Measurements from ENCODE around the gene SAMD13. TPM values are rescaled to one million over a fixed set of nuclear protein-coding genes. Genes with fewer than 3 reads are reported as not detected.

The SAMD13 gene
- 2.6 TPM for polyA plus RNA-seq (2013, experiment 1 of 2)
- polyA plus RNA-seq (2013, experiment 2 of 2) = 2.7 TPM

DNA sequence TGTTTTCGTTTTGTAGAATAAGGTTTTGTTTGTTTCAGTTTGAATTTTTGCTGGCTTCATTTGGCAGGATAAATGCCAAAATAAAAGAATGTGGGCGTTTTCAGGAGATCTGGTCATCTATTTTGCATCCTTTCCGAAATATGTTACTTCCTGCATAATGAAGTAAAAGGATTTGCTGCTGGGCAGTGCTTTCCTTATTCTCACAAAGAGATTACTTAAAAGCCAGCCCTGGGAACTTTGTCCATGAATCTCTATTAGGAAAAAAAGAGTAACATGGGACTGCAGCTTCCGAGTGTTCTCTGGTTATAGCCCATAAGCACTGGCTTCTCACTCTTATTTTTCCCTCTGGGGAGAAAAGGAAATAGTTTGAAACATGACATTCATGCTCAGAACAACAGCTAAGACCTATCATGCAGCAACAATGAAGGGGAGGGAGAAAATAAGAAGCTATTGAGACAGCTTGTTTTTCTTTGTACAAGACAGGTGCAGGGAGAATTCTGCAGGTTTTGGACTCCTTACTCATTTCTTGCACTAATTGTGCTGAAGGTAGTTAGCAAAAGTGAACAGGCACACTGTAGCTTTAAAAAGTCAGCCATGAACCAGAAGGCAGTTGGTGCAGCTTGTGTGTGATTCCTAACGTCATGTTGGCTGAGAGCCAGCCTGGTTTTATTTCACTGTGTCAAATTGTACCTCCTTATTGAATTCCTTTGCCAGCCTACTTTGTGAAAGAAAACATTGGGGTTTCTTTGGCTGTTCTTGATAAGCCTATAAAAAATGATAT, at the start of gene SAMD13:
SAMD13 (plus strand) TSS at position 705 of the 781 bp plus-strand sequence. CDS start 1,527 bp downstream, outside the sequence.
- Histone ChIP-seq H2AK5ac (ENCODE audit: low read depth, low read length) (no peak within 1 kb of the TSS), H3K14ac (ENCODE audit: low read length) (no peak within 1 kb of the TSS), H3K18ac (ENCODE audit: low read length) (no peak within 1 kb of the TSS), H3K4me2 (ENCODE audit: insufficient read depth, low read length, poor library complexity, severe bottlenecking) (no peak within 1 kb of the TSS), H3K9me3 (replicated peaks in 1 of 2; ENCODE audit: control insufficient read depth in 2 of 2, insufficient read depth in 1 of 2, low read depth in 1 of 2, low read length in 2 of 2) (no peaks in the 10 kb centered on the region), H3K27me3 (ENCODE audit: control insufficient read depth in 3 of 3, insufficient read depth in 3 of 3, low read depth in 1 of 3, low read length in 3 of 3) (no peaks in the 10 kb centered on the region), H2BK5ac (ENCODE audit: low read length) (no peak within 1 kb of the TSS), H2BK12ac (ENCODE audit: low read length) (no peak within 1 kb of the TSS), H2BK15ac (ENCODE audit: low read length) (no peak within 1 kb of the TSS), H3K4ac (ENCODE audit: low read length) (no peak within 1 kb of the TSS), H2BK120ac (ENCODE audit: low read depth, low read length) (no peak within 1 kb of the TSS), H3K79me1 (ENCODE audit: low read depth, low read length) (no peaks in the 10 kb centered on the region), H4K8ac (ENCODE audit: low read depth, low read length) (no peak within 1 kb of the TSS), H3K9ac (ENCODE audit: low read depth, low read length, poor library complexity) (no peak within 1 kb of the TSS), H3K4me3 (ENCODE audit: low read length in 2 of 2) (no peak within 1 kb of the TSS), H4K91ac (ENCODE audit: low read depth, low read length, poor library complexity) (no peak within 1 kb of the TSS), H2AFZ (ENCODE audit: low read length) (peak within 1 kb of the TSS; percentile 89), H3K27ac (replicated peaks; ENCODE audit: low read length) (peak within 1 kb of the TSS; percentile 38), H3K36me3 (replicated peaks in 1 of 2; ENCODE audit: control insufficient read depth in 2 of 2, insufficient read depth in 2 of 2, low read length in 2 of 2) (no peaks in the 10 kb centered on the region), H3K23ac (ENCODE audit: low read depth, low read length, poor library complexity) (no peak within 1 kb of the TSS), H3K4me1 (ENCODE audit: control insufficient read depth in 2 of 2, insufficient read depth in 1 of 2, low read depth in 1 of 2, low read length in 2 of 2) (peaks cover 12 to 26% of the 10 kb centered on the region in 2 donors)
- DNase-seq (ENCODE audit: low spot score) = no peak
- WGBS, 2 donors (ENCODE audit: extremely low coverage in 2 of 2, insufficient read length in 2 of 2, insufficient replicate concordance in 1 of 2) = no CpG with 5 or more reads among the region's 5 CpGs

GRCh38 chr1:84253036-84253435, 48.5 kb upstream of the SAMD13 start:
- Histone ChIP-seq H2AFZ (ENCODE audit: low read length) (no peak overlapping the region), H3K4ac (ENCODE audit: low read length) (no peak overlapping the region), H3K4me2 (ENCODE audit: insufficient read depth, low read length, poor library complexity, severe bottlenecking) (no peak overlapping the region), H3K79me1 (ENCODE audit: low read depth, low read length) (no peaks in the 10 kb centered on the region), H3K27me3 (ENCODE audit: control insufficient read depth in 3 of 3, insufficient read depth in 3 of 3, low read depth in 1 of 3, low read length in 3 of 3) (no peaks in the 10 kb centered on the region), H3K4me1 (ENCODE audit: control insufficient read depth in 2 of 2, insufficient read depth in 1 of 2, low read depth in 1 of 2, low read length in 2 of 2) (no peaks in the 10 kb centered on the region), H4K91ac (ENCODE audit: low read depth, low read length, poor library complexity) (no peak overlapping the region), H3K9me3 (replicated peaks in 1 of 2; ENCODE audit: control insufficient read depth in 2 of 2, insufficient read depth in 1 of 2, low read depth in 1 of 2, low read length in 2 of 2) (no peaks in the 10 kb centered on the region), H2BK120ac (ENCODE audit: low read depth, low read length) (no peak overlapping the region), H2BK5ac (ENCODE audit: low read length) (no peak overlapping the region), H2BK15ac (ENCODE audit: low read length) (no peak overlapping the region), H3K4me3 (ENCODE audit: low read length in 2 of 2) (no peak overlapping the region), H3K18ac (ENCODE audit: low read length) (no peak overlapping the region), H3K23ac (ENCODE audit: low read depth, low read length, poor library complexity) (no peak overlapping the region), H2AK5ac (ENCODE audit: low read depth, low read length) (no peak overlapping the region), H4K8ac (ENCODE audit: low read depth, low read length) (no peak overlapping the region), H3K9ac (ENCODE audit: low read depth, low read length, poor library complexity) (no peak overlapping the region), H3K27ac (replicated peaks; ENCODE audit: low read length) (no peak overlapping the region), H3K36me3 (replicated peaks in 1 of 2; ENCODE audit: control insufficient read depth in 2 of 2, insufficient read depth in 2 of 2, low read length in 2 of 2) (no peaks in the 10 kb centered on the region), H3K14ac (ENCODE audit: low read length) (no peak overlapping the region), H2BK12ac (ENCODE audit: low read length) (no peak overlapping the region)
- no CpG with 5 or more reads among the region's 2 CpGs for WGBS, 2 donors (ENCODE audit: extremely low coverage in 2 of 2, insufficient read length in 2 of 2, insufficient replicate concordance in 1 of 2)
- no peak for DNase-seq (ENCODE audit: low spot score)

GRCh38 chr1:84253891-84254290, 47.6 kb upstream of the SAMD13 start:
- Histone ChIP-seq H2BK120ac (ENCODE audit: low read depth, low read length) (no peak overlapping the region), H3K4me2 (ENCODE audit: insufficient read depth, low read length, poor library complexity, severe bottlenecking) (no peak overlapping the region), H4K91ac (ENCODE audit: low read depth, low read length, poor library complexity) (no peak overlapping the region), H3K18ac (ENCODE audit: low read length) (no peak overlapping the region), H3K4me3 (ENCODE audit: low read length in 2 of 2) (no peak overlapping the region), H3K9me3 (replicated peaks in 1 of 2; ENCODE audit: control insufficient read depth in 2 of 2, insufficient read depth in 1 of 2, low read depth in 1 of 2, low read length in 2 of 2) (no peaks in the 10 kb centered on the region), H2AFZ (ENCODE audit: low read length) (no peak overlapping the region), H2BK15ac (ENCODE audit: low read length) (no peak overlapping the region), H2AK5ac (ENCODE audit: low read depth, low read length) (no peak overlapping the region), H2BK12ac (ENCODE audit: low read length) (no peak overlapping the region), H3K4ac (ENCODE audit: low read length) (no peak overlapping the region), H3K27ac (replicated peaks; ENCODE audit: low read length) (no peak overlapping the region), H3K4me1 (ENCODE audit: control insufficient read depth in 2 of 2, insufficient read depth in 1 of 2, low read depth in 1 of 2, low read length in 2 of 2) (no peaks in the 10 kb centered on the region), H3K79me1 (ENCODE audit: low read depth, low read length) (no peaks in the 10 kb centered on the region), H2BK5ac (ENCODE audit: low read length) (no peak overlapping the region), H4K8ac (ENCODE audit: low read depth, low read length) (no peak overlapping the region), H3K27me3 (ENCODE audit: control insufficient read depth in 3 of 3, insufficient read depth in 3 of 3, low read depth in 1 of 3, low read length in 3 of 3) (peaks cover 0 to 5% (median 0%) of the 10 kb centered on the region in 3 experiments), H3K14ac (ENCODE audit: low read length) (no peak overlapping the region), H3K23ac (ENCODE audit: low read depth, low read length, poor library complexity) (no peak overlapping the region), H3K36me3 (replicated peaks in 1 of 2; ENCODE audit: control insufficient read depth in 2 of 2, insufficient read depth in 2 of 2, low read length in 2 of 2) (no peaks in the 10 kb centered on the region), H3K9ac (ENCODE audit: low read depth, low read length, poor library complexity) (no peak overlapping the region)
- no CpG with 5 or more reads among the region's 4 CpGs for WGBS, 2 donors (ENCODE audit: extremely low coverage in 2 of 2, insufficient read length in 2 of 2, insufficient replicate concordance in 1 of 2)
- no peak for DNase-seq (ENCODE audit: low spot score)

DNA sequence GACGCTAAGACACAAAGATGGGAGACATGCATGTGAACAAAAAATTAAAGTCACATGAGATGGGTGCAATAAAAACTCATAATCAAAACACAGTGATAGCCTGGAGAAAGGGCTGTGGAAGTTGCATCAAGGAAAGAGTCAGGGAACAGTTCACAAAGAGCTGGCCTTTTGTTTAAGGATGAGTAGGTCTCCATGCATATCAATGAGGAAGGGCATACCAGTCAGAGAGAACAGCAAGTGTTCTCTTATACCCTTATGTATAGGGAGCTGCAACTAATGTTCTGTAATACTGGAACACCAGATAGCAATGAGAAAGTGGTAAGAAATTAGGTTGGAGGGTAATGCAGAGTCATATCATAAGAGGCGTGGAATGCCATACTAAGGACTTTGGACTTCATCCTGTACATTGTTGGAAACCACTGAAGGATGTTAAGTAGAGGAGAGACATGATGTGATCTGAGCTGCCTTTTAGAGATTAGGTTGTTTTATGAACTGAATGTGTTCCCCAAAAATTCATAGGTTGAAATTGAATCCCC, 46.7 kb upstream of the SAMD13 start:
- Histone ChIP-seq H3K4me3 (ENCODE audit: low read length in 2 of 2) (no peak overlapping the region), H2BK15ac (ENCODE audit: low read length) (no peak overlapping the region), H3K14ac (ENCODE audit: low read length) (no peak overlapping the region), H2BK120ac (ENCODE audit: low read depth, low read length) (no peak overlapping the region), H4K91ac (ENCODE audit: low read depth, low read length, poor library complexity) (no peak overlapping the region), H2AFZ (ENCODE audit: low read length) (no peak overlapping the region), H3K9ac (ENCODE audit: low read depth, low read length, poor library complexity) (no peak overlapping the region), H3K9me3 (replicated peaks in 1 of 2; ENCODE audit: control insufficient read depth in 2 of 2, insufficient read depth in 1 of 2, low read depth in 1 of 2, low read length in 2 of 2) (no peaks in the 10 kb centered on the region), H2BK12ac (ENCODE audit: low read length) (no peak overlapping the region), H2BK5ac (ENCODE audit: low read length) (no peak overlapping the region), H3K79me1 (ENCODE audit: low read depth, low read length) (no peaks in the 10 kb centered on the region), H3K4ac (ENCODE audit: low read length) (no peak overlapping the region), H3K4me2 (ENCODE audit: insufficient read depth, low read length, poor library complexity, severe bottlenecking) (no peak overlapping the region), H3K27ac (replicated peaks; ENCODE audit: low read length) (no peak overlapping the region), H3K27me3 (ENCODE audit: control insufficient read depth in 3 of 3, insufficient read depth in 3 of 3, low read depth in 1 of 3, low read length in 3 of 3) (peaks cover 0 to 7% (median 0%) of the 10 kb centered on the region in 3 experiments), H3K23ac (ENCODE audit: low read depth, low read length, poor library complexity) (no peak overlapping the region), H2AK5ac (ENCODE audit: low read depth, low read length) (no peak overlapping the region), H3K36me3 (replicated peaks in 1 of 2; ENCODE audit: control insufficient read depth in 2 of 2, insufficient read depth in 2 of 2, low read length in 2 of 2) (no peaks in the 10 kb centered on the region), H3K4me1 (ENCODE audit: control insufficient read depth in 2 of 2, insufficient read depth in 1 of 2, low read depth in 1 of 2, low read length in 2 of 2) (no peaks in the 10 kb centered on the region), H4K8ac (ENCODE audit: low read depth, low read length) (no peak overlapping the region), H3K18ac (ENCODE audit: low read length) (no peak overlapping the region)
- no peak for DNase-seq (ENCODE audit: low spot score)
- no CpG with 5 or more reads among the region's 2 CpGs for WGBS, 2 donors (ENCODE audit: extremely low coverage in 2 of 2, insufficient read length in 2 of 2, insufficient replicate concordance in 1 of 2)

Data from neuronal stem cell (in vitro differentiated cells).